CD4-positive, alpha-beta T cell treated with Interleukin-1 beta for 1 hour (primary cell): ENCODE data around the gene TBX19.
"Not testable (repeated sequence)": the region's sequence is repeated elsewhere in the genome, so short reads cannot be mapped to it uniquely, and the experiment has no call there.

Experiments
- DNase-seq, 2 donors: peaks; one replicate each; pipeline ENCODE4 v3.0.0-alpha.2; 2020 to 2022

TBX19 gene

GRCh38 chr1:168320800-168321450 is 40.2 kb downstream of the TBX19 start:
- DNase-seq: no peak

GRCh38 chr1:168321945-168322344 is 41.3 kb downstream of the TBX19 start:
- no peak for DNase-seq

- no peak for DNase-seq
Measured at GRCh38 chr1:168324745-168325425, 44.2 kb downstream of the TBX19 start.

GRCh38 chr1:168328731-168329364 is 48.2 kb downstream of the TBX19 start:
- no peak for DNase-seq

GRCh38 chr1:168330285-168330684 is 49.6 kb downstream of the TBX19 start:
- DNase-seq: no peak

- no peak for DNase-seq
Measured at GRCh38 chr1:168331569-168331968, 50.9 kb downstream of the TBX19 start.

GRCh38 chr1:168333562-168334276 is 53.0 kb downstream of the TBX19 start:
- no peak for DNase-seq

GRCh38 chr1:168335500-168335899 is 54.8 kb downstream of the TBX19 start:
- no peak for DNase-seq

- no peak for DNase-seq
Measured at GRCh38 chr1:168338589-168339503, 58.2 kb downstream of the TBX19 start.

GRCh38 chr1:168340781-168341482 is 60.3 kb downstream of the TBX19 start:
- no peak for DNase-seq

GRCh38 chr1:168341483-168341975 is 60.9 kb downstream of the TBX19 start:
- DNase-seq: no peak

GRCh38 chr1:168342572-168343280 is 62.0 kb downstream of the TBX19 start:
- peak; percentile 88 to 91 for DNase-seq

GRCh38 chr1:168343566-168343965 is 62.9 kb downstream of the TBX19 start:
- DNase-seq: no peak

GRCh38 chr1:168344517-168344916 is 63.8 kb downstream of the TBX19 start:
- DNase-seq: no peak

GRCh38 chr1:168345939-168346338 is 65.3 kb downstream of the TBX19 start:
- no peak for DNase-seq

GRCh38 chr1:168347630-168348029 is 67.0 kb downstream of the TBX19 start:
- DNase-seq: no peak

GRCh38 chr1:168348146-168348709 is 67.6 kb downstream of the TBX19 start:
- peak in 1 of 2 donors; percentile 61 for DNase-seq

GRCh38 chr1:168354335-168355269 is 73.9 kb downstream of the TBX19 start:
- DNase-seq: not testable (repeated sequence)
